ENCODE measurements around the gene CRTC1. TPM values are rescaled to one million over a fixed set of nuclear protein-coding genes. Genes with fewer than 3 reads are reported as not detected.

Gene CRTC1
- total and polyA plus RNA-seq, 4 experiments from 2014 or later = 1.7 to 20.8 (median 19.6) TPM; not detected in 1

DNA sequence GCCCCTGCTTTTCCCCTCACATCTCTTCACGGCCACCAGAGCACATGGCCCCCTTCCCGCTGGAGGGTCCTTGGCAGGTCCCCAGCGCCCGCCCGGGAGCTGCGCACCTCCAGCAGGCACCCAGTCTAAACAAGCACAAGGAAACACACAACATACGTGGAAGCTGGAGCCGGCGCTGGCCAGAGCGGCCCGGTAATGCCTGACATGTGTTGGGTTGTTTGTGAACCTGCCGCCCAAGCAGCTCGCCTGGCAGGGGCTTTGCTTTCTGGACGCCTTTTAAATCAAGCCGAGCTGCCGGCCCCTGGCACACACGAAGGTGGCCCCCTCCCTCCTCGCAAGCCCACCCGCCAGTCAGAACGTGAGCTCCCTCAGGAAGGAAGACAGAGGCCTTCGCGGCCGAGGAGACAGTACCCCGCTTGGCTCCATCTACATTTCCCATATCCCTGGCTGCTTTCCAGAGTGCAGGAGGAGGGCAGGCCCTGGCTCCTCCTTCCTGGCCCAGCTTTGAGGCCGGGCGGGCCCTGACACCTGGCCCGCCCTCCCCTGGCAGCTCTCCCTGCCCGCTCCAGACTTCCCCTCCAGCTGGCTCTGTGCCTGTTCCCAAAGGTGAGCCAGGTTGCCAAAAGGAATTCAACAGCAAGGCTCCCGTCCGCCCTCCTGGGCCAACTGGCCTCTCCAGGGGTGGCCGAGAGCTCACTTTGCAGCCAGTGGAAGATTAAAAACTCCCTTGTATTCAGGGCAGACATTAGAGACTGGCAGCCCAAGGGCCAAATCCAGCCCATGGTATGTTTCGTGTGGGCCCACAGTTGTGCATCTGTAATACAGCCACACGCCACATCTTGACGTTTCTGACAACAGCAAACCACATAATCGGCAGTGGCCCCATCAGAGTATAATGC is 78.9 kb downstream of the CRTC1 start:
- CTCF ChIA-PET (ENCODE audit: partially characterized antibody) = interaction anchor here (0.6 kb wide), 2 partner anchors 61 to 1270 kb away, joined by 3 read pairs; no protein-coding TSS in a partner anchor
- H3K27me3 ChIP-seq (ENCODE audit: insufficient read depth, low read length) = no peaks in the 10 kb centered on the region
- H3K4me1 Mint-ChIP-seq = no peaks in the 10 kb centered on the region
- H3K36me3 ChIP-seq (ENCODE audit: insufficient read depth, low read length) = no peaks in the 10 kb centered on the region
- H3K4me3 Mint-ChIP-seq = no peak overlapping the region
- intact Hi-C loops (cut with micrococcal nuclease) = no loop called here
- DNase-seq = no peak
- POLR2A ChIA-PET (ENCODE audit: partially characterized antibody) = no interaction called here
- H3K36me3 Mint-ChIP-seq = peaks cover 0 to 6% of the 10 kb centered on the region in 2 donors
- H3K27me3 Mint-ChIP-seq = no peaks in the 10 kb centered on the region
- H3K27ac Mint-ChIP-seq = no peak overlapping the region
- no peaks in the 10 kb centered on the region for H3K4me1 ChIP-seq (ENCODE audit: insufficient read depth, low read length)
- H3K4me3 ChIP-seq (ENCODE audit: low read length in 2 of 2) = no peak overlapping the region
- no peaks in the 10 kb centered on the region for H3K9me3 Mint-ChIP-seq
- H3K27ac ChIP-seq (ENCODE audit: low read depth, low read length) = no peak overlapping the region
- H3K9me3 ChIP-seq (ENCODE audit: control insufficient read depth in 1 of 2, low read length in 2 of 2) = no peaks in the 10 kb centered on the region

DNA sequence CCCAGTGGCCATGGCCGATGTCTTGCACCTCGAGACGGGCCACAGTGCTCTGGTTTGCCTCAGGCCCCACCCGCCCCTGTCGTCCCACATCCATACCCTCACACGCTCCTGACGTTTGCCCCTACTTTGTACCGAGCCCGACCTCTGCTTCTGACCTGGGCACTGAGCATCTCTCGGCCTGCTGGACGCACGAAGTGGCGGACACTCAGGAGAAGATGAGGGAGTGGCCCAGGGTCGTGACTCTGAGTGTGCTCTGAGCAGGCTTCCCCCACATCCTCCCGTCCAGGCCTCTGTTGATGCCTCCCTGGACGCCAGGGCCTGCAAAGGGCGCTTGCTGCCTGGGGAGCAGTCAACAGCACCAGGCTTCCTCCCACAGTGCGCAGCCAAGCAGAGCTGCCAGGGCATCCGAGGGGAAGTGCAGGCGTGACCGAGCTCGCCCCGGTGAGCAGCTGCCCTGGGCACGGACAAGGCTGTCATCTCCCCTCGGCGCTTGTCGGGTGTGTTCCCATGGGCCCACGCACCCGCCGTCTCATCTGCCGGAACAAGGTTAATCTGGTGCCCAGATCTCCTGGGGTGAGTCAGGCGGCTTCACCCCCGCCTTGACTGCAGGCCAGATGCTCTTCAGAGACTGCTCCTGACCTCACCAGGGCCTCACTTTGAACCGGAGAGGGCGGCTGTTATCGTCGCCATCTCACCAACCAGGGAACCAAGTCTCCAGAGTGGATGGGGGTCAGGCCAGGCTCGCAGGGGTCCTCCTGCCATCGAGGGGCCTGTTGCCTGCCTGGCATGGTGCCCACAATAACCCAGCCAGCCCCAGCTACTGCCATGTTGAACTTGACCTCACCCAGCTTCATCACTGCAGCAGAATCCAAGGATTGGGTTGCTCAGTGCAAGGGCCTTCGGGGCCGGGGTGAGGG is 80.5 kb downstream of the CRTC1 start:
- no peak overlapping the region for H3K27ac Mint-ChIP-seq
- no peaks in the 10 kb centered on the region for H3K36me3 ChIP-seq (ENCODE audit: insufficient read depth, low read length)
- ChIA-PET POLR2A (ENCODE audit: partially characterized antibody) (no interaction called here), CTCF (ENCODE audit: partially characterized antibody) (no interaction called here)
- no peaks in the 10 kb centered on the region for H3K27me3 Mint-ChIP-seq
- H3K4me1 Mint-ChIP-seq = no peaks in the 10 kb centered on the region
- no peak overlapping the region for H3K27ac ChIP-seq (ENCODE audit: low read depth, low read length)
- intact Hi-C loops (cut with micrococcal nuclease) = no loop called here
- no peaks in the 10 kb centered on the region for H3K9me3 Mint-ChIP-seq
- peaks cover 3 to 6% of the 10 kb centered on the region in 2 donors for H3K36me3 Mint-ChIP-seq
- DNase-seq = peak in 1 of 5 donors; percentile 29
- no peaks in the 10 kb centered on the region for H3K27me3 ChIP-seq (ENCODE audit: insufficient read depth, low read length)
- H3K4me3 ChIP-seq (ENCODE audit: low read length in 2 of 2) = no peak overlapping the region
- H3K4me1 ChIP-seq (ENCODE audit: insufficient read depth, low read length) = no peaks in the 10 kb centered on the region
- no peak overlapping the region for H3K4me3 Mint-ChIP-seq
- no peaks in the 10 kb centered on the region for H3K9me3 ChIP-seq (ENCODE audit: control insufficient read depth in 1 of 2, low read length in 2 of 2)

DNA sequence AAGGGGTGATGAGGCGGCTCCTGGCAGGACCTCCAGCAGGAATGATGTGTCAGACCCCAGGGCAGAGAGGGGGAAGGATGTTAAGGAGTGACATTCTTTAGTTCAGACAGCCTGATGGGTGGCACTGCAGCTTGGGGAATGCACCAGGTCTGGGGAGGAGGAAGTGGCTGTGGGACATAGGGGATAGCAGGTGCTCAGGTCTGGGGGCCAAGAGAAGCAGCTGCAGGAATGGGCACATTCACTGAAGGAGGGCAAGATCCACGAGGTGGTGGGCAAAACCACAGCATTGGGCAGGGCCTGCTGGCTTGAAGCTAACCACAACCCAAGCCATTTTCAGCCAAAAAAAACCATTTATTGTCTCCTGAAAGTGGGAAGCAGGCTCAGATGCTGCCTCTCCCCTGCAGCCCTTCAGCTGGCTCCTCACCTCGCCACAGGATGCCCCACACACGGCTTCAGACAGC is 81.1 kb downstream of the CRTC1 start:
- peak overlapping the region in 1 of 7 donors; percentile 57 for H3K27ac Mint-ChIP-seq
- H3K4me3 Mint-ChIP-seq = no peak overlapping the region
- Histone ChIP-seq H3K36me3 (ENCODE audit: insufficient read depth, low read length) (no peaks in the 10 kb centered on the region), H3K9me3 (ENCODE audit: control insufficient read depth in 1 of 2, low read length in 2 of 2) (no peaks in the 10 kb centered on the region), H3K27ac (ENCODE audit: low read depth, low read length) (no peak overlapping the region), H3K4me3 (ENCODE audit: low read length in 2 of 2) (no peak overlapping the region), H3K27me3 (ENCODE audit: insufficient read depth, low read length) (no peaks in the 10 kb centered on the region), H3K4me1 (ENCODE audit: insufficient read depth, low read length) (no peaks in the 10 kb centered on the region)
- ChIA-PET CTCF (ENCODE audit: partially characterized antibody) (no interaction called here), POLR2A (ENCODE audit: partially characterized antibody) (no interaction called here)
- intact Hi-C loops (cut with micrococcal nuclease) = no loop called here
- peak in 1 of 5 donors; percentile 8 for DNase-seq
- no peaks in the 10 kb centered on the region for H3K4me1 Mint-ChIP-seq
- no peaks in the 10 kb centered on the region for H3K27me3 Mint-ChIP-seq
- no peaks in the 10 kb centered on the region for H3K9me3 Mint-ChIP-seq
- peaks cover 3 to 6% of the 10 kb centered on the region in 2 donors for H3K36me3 Mint-ChIP-seq

DNA sequence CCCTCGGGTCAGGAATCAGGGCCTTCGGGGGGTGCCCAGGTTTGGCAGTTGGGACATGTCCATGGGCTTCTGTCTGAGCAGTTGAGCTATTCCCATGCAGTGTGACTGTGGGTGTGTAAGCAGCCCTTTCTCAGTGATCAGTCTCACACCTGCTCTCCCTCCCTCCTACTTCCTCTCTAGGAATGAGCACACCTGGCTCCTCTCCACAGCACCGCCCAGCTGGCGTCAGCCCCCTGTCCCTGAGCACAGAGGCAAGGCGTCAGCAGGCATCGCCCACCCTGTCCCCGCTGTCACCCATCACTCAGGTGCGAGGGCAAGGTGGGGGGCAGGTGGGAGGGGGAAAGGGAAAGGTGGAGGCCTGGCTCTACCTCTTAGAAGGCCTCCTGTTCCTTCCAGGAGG is 81.7 kb downstream of the CRTC1 start:
- no peaks in the 10 kb centered on the region for H3K9me3 Mint-ChIP-seq
- H3K27ac ChIP-seq (ENCODE audit: low read depth, low read length) = no peak overlapping the region
- H3K9me3 ChIP-seq (ENCODE audit: control insufficient read depth in 1 of 2, low read length in 2 of 2) = no peaks in the 10 kb centered on the region
- no peaks in the 10 kb centered on the region for H3K4me1 Mint-ChIP-seq
- peak in 1 of 5 donors; percentile 16 for DNase-seq
- H3K27ac Mint-ChIP-seq = no peak overlapping the region
- H3K36me3 Mint-ChIP-seq = peaks cover 3 to 6% of the 10 kb centered on the region in 2 donors
- H3K36me3 ChIP-seq (ENCODE audit: insufficient read depth, low read length) = no peaks in the 10 kb centered on the region
- ChIA-PET CTCF (ENCODE audit: partially characterized antibody) (no interaction called here), POLR2A (ENCODE audit: partially characterized antibody) (interaction anchor here (0.7 kb wide), 1 partner anchor 21 kb away, joined by 4 read pairs; no protein-coding TSS in a partner anchor)
- H3K27me3 Mint-ChIP-seq = no peaks in the 10 kb centered on the region
- H3K4me3 ChIP-seq (ENCODE audit: low read length in 2 of 2) = no peak overlapping the region
- intact Hi-C loops (cut with micrococcal nuclease) = no loop called here
- H3K27me3 ChIP-seq (ENCODE audit: insufficient read depth, low read length) = no peaks in the 10 kb centered on the region
- H3K4me1 ChIP-seq (ENCODE audit: insufficient read depth, low read length) = no peaks in the 10 kb centered on the region
- H3K4me3 Mint-ChIP-seq = no peak overlapping the region

DNA sequence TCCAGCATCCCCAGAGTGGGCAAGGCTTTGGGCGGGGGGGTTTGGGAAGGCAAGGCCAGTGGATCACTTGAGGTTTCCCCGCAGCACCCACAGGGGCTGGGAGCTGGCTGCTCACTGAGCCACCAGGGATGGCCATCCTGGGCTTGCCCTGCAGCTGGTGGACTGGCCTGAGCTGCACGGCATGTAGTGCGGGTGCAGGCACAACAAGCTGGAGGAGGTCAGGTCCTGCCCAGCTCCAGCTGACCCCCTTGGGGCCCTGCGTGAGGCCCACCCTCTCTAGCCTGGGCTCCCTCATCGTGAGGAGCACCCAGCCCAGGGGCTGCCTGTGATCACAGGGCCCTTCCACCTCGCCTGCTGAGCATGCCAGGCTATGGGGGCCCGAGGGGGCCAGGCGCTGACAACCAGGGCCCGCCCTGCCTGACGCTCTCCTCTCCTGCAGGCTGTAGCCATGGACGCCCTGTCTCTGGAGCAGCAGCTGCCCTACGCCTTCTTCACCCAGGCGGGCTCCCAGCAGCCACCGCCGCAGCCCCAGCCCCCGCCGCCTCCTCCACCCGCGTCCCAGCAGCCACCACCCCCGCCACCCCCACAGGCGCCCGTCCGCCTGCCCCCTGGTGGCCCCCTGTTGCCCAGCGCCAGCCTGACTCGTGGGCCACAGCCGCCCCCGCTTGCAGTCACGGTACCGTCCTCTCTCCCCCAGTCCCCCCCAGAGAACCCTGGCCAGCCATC is 84.7 kb downstream of the CRTC1 start:
- POLR2A ChIA-PET (ENCODE audit: partially characterized antibody) = no interaction called here
- Mint-ChIP-seq H3K4me3 (no peak overlapping the region), H3K9me3 (peaks cover 0 to 2% (median 0%) of the 10 kb centered on the region in 8 donors), H3K27me3 (no peaks in the 10 kb centered on the region), H3K4me1 (no peaks in the 10 kb centered on the region), H3K27ac (no peak overlapping the region), H3K36me3 (peaks cover 3 to 15% of the 10 kb centered on the region in 2 donors)
- DNase-seq = peak in 1 of 5 donors; percentile 23
- Histone ChIP-seq H3K4me3 (ENCODE audit: low read length in 2 of 2) (no peak overlapping the region), H3K9me3 (ENCODE audit: control insufficient read depth in 1 of 2, low read length in 2 of 2) (no peaks in the 10 kb centered on the region), H3K36me3 (ENCODE audit: insufficient read depth, low read length) (no peaks in the 10 kb centered on the region), H3K27ac (ENCODE audit: low read depth, low read length) (no peak overlapping the region), H3K4me1 (ENCODE audit: insufficient read depth, low read length) (no peaks in the 10 kb centered on the region), H3K27me3 (ENCODE audit: insufficient read depth, low read length) (no peaks in the 10 kb centered on the region)
- intact Hi-C loops (cut with micrococcal nuclease) = no loop called here
- CTCF ChIA-PET (ENCODE audit: partially characterized antibody) = no interaction called here

DNA sequence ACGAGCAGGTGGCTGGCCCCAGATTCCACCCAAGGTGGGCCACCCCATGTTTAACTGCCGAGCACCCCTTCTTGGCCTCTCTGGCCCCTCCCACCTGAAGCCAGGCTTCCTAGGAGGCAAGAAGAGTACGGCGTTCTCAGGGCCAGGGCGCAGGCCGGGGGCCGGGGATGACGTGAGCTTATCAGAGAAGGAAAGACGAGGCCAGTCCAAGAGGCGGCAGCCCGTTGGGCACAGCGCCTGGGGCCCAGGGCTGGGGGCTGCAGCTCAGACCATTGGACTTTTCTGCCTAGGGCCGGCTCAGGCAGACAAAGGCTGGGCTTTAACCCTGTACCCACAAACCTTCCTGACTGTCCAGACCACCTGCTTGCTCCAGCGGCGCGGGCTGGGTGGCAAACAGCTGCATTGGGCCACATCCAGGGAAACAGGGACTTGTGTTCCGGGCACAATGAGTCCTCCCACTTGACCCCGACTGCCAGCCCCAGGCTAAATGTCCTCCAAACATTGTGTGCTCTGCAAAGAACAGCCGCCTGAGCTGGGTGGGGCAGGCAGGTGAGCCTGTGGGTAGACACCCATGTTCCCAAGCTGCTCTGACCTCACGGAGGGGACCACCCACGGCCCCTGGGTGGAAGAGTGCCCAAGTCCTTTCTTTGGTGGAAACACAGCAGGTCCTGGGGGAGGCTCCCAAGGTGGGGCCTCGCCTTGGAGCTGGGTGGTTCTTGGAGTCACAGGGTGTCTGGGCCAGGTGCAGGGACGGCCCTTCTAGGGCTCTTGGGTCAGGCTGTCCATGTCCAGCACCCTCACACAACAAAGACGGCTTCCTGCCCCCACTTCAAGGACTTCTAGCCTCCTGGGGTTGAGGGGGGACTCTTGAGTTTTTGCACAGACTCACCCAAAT is 85.8 kb downstream of the CRTC1 start:
- peaks cover 3 to 15% of the 10 kb centered on the region in 2 donors for H3K36me3 Mint-ChIP-seq
- intact Hi-C loops (cut with micrococcal nuclease) = no loop called here
- Histone ChIP-seq H3K9me3 (ENCODE audit: control insufficient read depth in 1 of 2, low read length in 2 of 2) (no peaks in the 10 kb centered on the region), H3K27ac (ENCODE audit: low read depth, low read length) (no peak overlapping the region), H3K4me1 (ENCODE audit: insufficient read depth, low read length) (no peaks in the 10 kb centered on the region), H3K4me3 (ENCODE audit: low read length in 2 of 2) (no peak overlapping the region), H3K27me3 (ENCODE audit: insufficient read depth, low read length) (no peaks in the 10 kb centered on the region), H3K36me3 (ENCODE audit: insufficient read depth, low read length) (no peaks in the 10 kb centered on the region)
- DNase-seq = peak in 1 of 5 donors; percentile 7
- peaks cover 0 to 2% (median 0%) of the 10 kb centered on the region in 8 donors for H3K9me3 Mint-ChIP-seq
- no peak overlapping the region for H3K4me3 Mint-ChIP-seq
- no peaks in the 10 kb centered on the region for H3K4me1 Mint-ChIP-seq
- H3K27me3 Mint-ChIP-seq = no peaks in the 10 kb centered on the region
- POLR2A ChIA-PET (ENCODE audit: partially characterized antibody) = no interaction called here
- CTCF ChIA-PET (ENCODE audit: partially characterized antibody) = no interaction called here
- no peak overlapping the region for H3K27ac Mint-ChIP-seq
